Liver (tissue), 9 donors: ENCODE data around the gene CLEC18A. TPM values are rescaled to one million over a fixed set of nuclear protein-coding genes. Genes with fewer than 3 reads are reported as not detected.
A peak's percentile ranks its signal among the peaks of the same experiment; 100 is the strongest.

Experiments used
- DNase-seq: peaks from one replicate; pipeline ENCODE4 v3.0.0-alpha.2; 2017; ENCODE audit warnings: low spot score
- H3K27ac ChIP-seq, 2 donors: one replicate each; pipeline ENCODE4 v1.7.0; 2013; ENCODE audit warnings: inconsistent platforms in 2 of 2, low read length in 2 of 2, control low read depth in 1 of 2, low read depth in 1 of 2, mild to moderate bottlenecking in 1 of 2
- H3K27me3 ChIP-seq, 4 donors: one replicate each; pipeline versions ENCODE4 v1.6.1 to v1.7.0; 2013; ENCODE audit warnings: low read length in 3 of 4, inconsistent platforms in 1 of 4, mild to moderate bottlenecking in 1 of 4, moderate library complexity in 1 of 4; ENCODE audit not compliant: control insufficient read depth in 4 of 4, insufficient read depth in 4 of 4
- H3K36me3 ChIP-seq, 4 donors: one replicate each; pipeline versions ENCODE4 v1.6.1 to v1.7.0; 2013; ENCODE audit warnings: low read length in 3 of 4, mild to moderate bottlenecking in 3 of 4, low read depth in 1 of 4, moderate library complexity in 1 of 4; ENCODE audit not compliant: control insufficient read depth in 4 of 4, insufficient read depth in 3 of 4
- H3K4me1 ChIP-seq, 4 donors: one replicate each; pipeline versions ENCODE4 v1.6.1 to v1.7.0; 2013; ENCODE audit warnings: low read length in 3 of 4, mild to moderate bottlenecking in 3 of 4, moderate library complexity in 1 of 4; ENCODE audit not compliant: control insufficient read depth in 4 of 4, insufficient read depth in 4 of 4
- H3K4me3 ChIP-seq, 3 donors: one replicate each; pipeline versions ENCODE4 v1.6.1 to v1.7.0; 2013; ENCODE audit warnings: low read length in 3 of 3, control low read depth in 1 of 3, low read depth in 1 of 3, mild to moderate bottlenecking in 1 of 3
- H3K9ac ChIP-seq, 2 donors: one replicate each; pipeline ENCODE4 v1.7.0; 2013; ENCODE audit warnings: low read length in 2 of 2, mild to moderate bottlenecking in 2 of 2, moderate library complexity in 2 of 2, control low read depth in 1 of 2, low read depth in 1 of 2
- H3K9me3 ChIP-seq, 4 donors: one replicate each; pipeline versions ENCODE4 v1.6.1 to v1.7.0; 2013; ENCODE audit warnings: low read length in 3 of 4; ENCODE audit not compliant: control insufficient read depth in 4 of 4
- ATF3 ChIP-seq: IDR thresholded peaks from 2 replicates; pipeline ENCODE4 v1.6.1; 2016; ENCODE audit warnings: antibody characterized with exemption
- CTCF ChIP-seq: fragments of 150-350 bp; IDR thresholded peaks from 2 replicates; pipeline ENCODE4 v1.5.1; 2017; ENCODE audit warnings: improper control_type of control experiment, low read depth, low read length; ENCODE audit not compliant: missing input control
- FOXA1 ChIP-seq: IDR thresholded peaks from 2 replicates; pipeline ENCODE4 v1.6.1; 2016; ENCODE audit warnings: antibody characterized with exemption
- FOXA2 ChIP-seq: IDR thresholded peaks from 2 replicates; pipeline ENCODE4 v1.6.1; 2016; ENCODE audit warnings: antibody characterized with exemption
- HNF4A ChIP-seq, 2 donors: conservative IDR thresholded peaks; 2 replicates each; pipeline ENCODE4 v1.6.1; 2016; ENCODE audit warnings: antibody characterized with exemption in 2 of 2, mild to moderate bottlenecking in 2 of 2
- JUND ChIP-seq, 2 donors: IDR thresholded peaks; 2 replicates each; pipeline ENCODE4 v1.6.1; 2016; ENCODE audit warnings: antibody characterized with exemption in 2 of 2
- MAX ChIP-seq: IDR thresholded peaks from 2 replicates; pipeline ENCODE4 v1.6.1; 2016; ENCODE audit warnings: antibody characterized with exemption
- NR2F2 ChIP-seq: IDR thresholded peaks from 2 replicates; pipeline ENCODE4 v1.6.1; 2016; ENCODE audit warnings: antibody characterized with exemption
- REST ChIP-seq: IDR thresholded peaks from 2 replicates; pipeline ENCODE4 v1.6.1; 2016; ENCODE audit warnings: antibody characterized with exemption, mild to moderate bottlenecking
- RXRA ChIP-seq, 2 donors: IDR thresholded peaks; 2 replicates each; pipeline ENCODE4 v1.6.1; 2017 to 2018; ENCODE audit warnings: antibody characterized with exemption in 2 of 2, mild to moderate bottlenecking in 1 of 2
- SP1 ChIP-seq: IDR thresholded peaks from 2 replicates; pipeline ENCODE4 v1.6.1; 2018; ENCODE audit warnings: antibody characterized with exemption, mild to moderate bottlenecking
- TAF1 ChIP-seq: conservative IDR thresholded peaks from 2 replicates; pipeline ENCODE4 v1.6.1; 2016; ENCODE audit warnings: antibody characterized with exemption, mild to moderate bottlenecking
- YY1 ChIP-seq: IDR thresholded peaks from 2 replicates; pipeline ENCODE4 v1.6.1; 2016; ENCODE audit warnings: antibody characterized with exemption, mild to moderate bottlenecking
- ZBTB33 ChIP-seq: IDR thresholded peaks from 2 replicates; pipeline ENCODE4 v1.6.1; 2016; ENCODE audit warnings: antibody characterized with exemption
- WGBS: extraction: QIAGEN DNeasy Blood & Tissue Kit; methylation state at CpG from one replicate; pipeline ENCODE4 v1.1.7; 2013; 5-methylcytosine and 5-hydroxymethylcytosine counted together
- polyA plus RNA-seq, 2 donors: library from polyadenylated mRNA; stranded (reverse) in 1 of 2; unstranded in 1 of 2; fragments of 200-250 nt in 1 of 2; fragments of >200 nt in 1 of 2; fragmentation: Nextera tagmentation in 1 of 2; extraction: Ambion mirVana in 1 of 2; gene quantifications; one replicate each; pipeline versions ENCODE4 v1.2.1 to v1.2.3, GENCODE V29; 2013 to 2015
- total RNA-seq, 2 donors: library from RNA; depleted of rRNA; stranded (reverse); fragments of >200 nt; gene quantifications; one replicate each; pipeline ENCODE4 v1.2.3, GENCODE V29; 2014
- donor health status: healthy.
- donor health status: healthy.
- donor health status: healthy.
- donor health status: healthy.
- donor health status: healthy.

Gene CLEC18A
- total and polyA plus RNA-seq, 4 donors = 0.05 to 1.0 (median 0.24) TPM

- H3K27ac ChIP-seq = no peak overlapping the region
- H3K27me3 ChIP-seq = no peaks in the 10 kb centered on the region
- no peak for DNase-seq
- 98% methylated on average over 8 of the region's 8 CpGs for WGBS
- peaks cover 0 to 3% (median 2%) of the 10 kb centered on the region in 4 donors for H3K4me1 ChIP-seq
- H3K9me3 ChIP-seq = no peaks in the 10 kb centered on the region
- H3K9ac ChIP-seq = no peak overlapping the region
- TF ChIP-seq CTCF (no peak), NR2F2 (no peak), MAX (no peak), FOXA2 (no peak), RXRA (IDR thresholded peaks at IDR 0.05) (no peak), ZBTB33 (no peak), REST (no peak), TAF1 (no peak), HNF4A (conservative IDR thresholded peaks at IDR 0.05) (no peak), JUND (IDR thresholded peaks at IDR 0.05) (no peak), YY1 (no peak), SP1 (no peak), ATF3 (no peak)
- H3K4me3 ChIP-seq = no peak overlapping the region
- H3K36me3 ChIP-seq = peaks cover 0 to 7% (median 4%) of the 10 kb centered on the region in 4 donors
These were observed 42.1 kb upstream of the CLEC18A start for GRCh38 chr16:69909043-69909442.

- no peak for DNase-seq
- no peaks in the 10 kb centered on the region for H3K27me3 ChIP-seq
- H3K4me3 ChIP-seq = no peak overlapping the region
- peaks cover 0 to 3% (median 2%) of the 10 kb centered on the region in 4 donors for H3K4me1 ChIP-seq
- H3K9ac ChIP-seq = no peak overlapping the region
- TF ChIP-seq FOXA2 (peak; percentile 79), HNF4A (conservative IDR thresholded peaks at IDR 0.05) (peak in 1 of 2 donors; percentile 21), ATF3 (no peak), ZBTB33 (peak; percentile 24), FOXA1 (peak; percentile 76)
- H3K36me3 ChIP-seq = peaks cover 0 to 7% (median 4%) of the 10 kb centered on the region in 4 donors
- H3K27ac ChIP-seq = no peak overlapping the region
- H3K9me3 ChIP-seq = no peaks in the 10 kb centered on the region
- 35% methylated on average over 7 of the region's 7 CpGs for WGBS
These were observed 41.4 kb upstream of the CLEC18A start for GRCh38 chr16:69909760-69910159.
